Right lobe of liver (tissue), 4 donors: ENCODE measurements around the gene DCTPP1.

Experiments used
- CTCF ChIP-seq, 4 donors: fragments of 200-600 bp in 3 of 4; fragments of 450-650 bp in 1 of 4; IDR thresholded peaks; one replicate each; pipeline versions ENCODE4 v1.5.1 to v1.8.0; 2016 to 2022; ENCODE audit warnings: antibody characterized with exemption in 4 of 4, mild to moderate bottlenecking in 2 of 4
- POLR2A ChIP-seq: fragments of 450-650 bp; IDR thresholded peaks from one replicate; pipeline ENCODE4 v1.6.1; 2017; ENCODE audit warnings: antibody characterized with exemption, mild to moderate bottlenecking
- donor health status: DM: no; HTN: no; CAD: no.
- donor health status: DM: no; HTN: no; CAD: no.
- donor health status: DM: no; HTN: yes; CAD: no.

GRCh38 chr16:30380803-30381208 lies 49.0 kb downstream of the DCTPP1 start:
- TF ChIP-seq CTCF (IDR thresholded peaks at IDR 0.05): no peak
- no peak for TF ChIP-seq POLR2A
